Measurements from ENCODE around the gene TAAR8.
"Not testable (repeated sequence)": the region's sequence is repeated elsewhere in the genome, so short reads cannot be mapped to it uniquely, and the experiment has no call there.

The TAAR8 gene

GRCh38 chr6:132552372-132552771 is at the start of gene TAAR8:
Gene TAAR8, plus strand, starts transcription at chr6:132552672. Its CDS starts 21 bp downstream, at chr6:132552693.
- DNase-seq: no peak

- DNase-seq: no peak
These were observed 47.7 kb upstream of the TAAR8 start for GRCh38 chr6:132504757-132505156.

- DNase-seq: no peak
These were observed 47.3 kb upstream of the TAAR8 start for GRCh38 chr6:132505158-132505557.

- DNase-seq: no peak
These were observed 46.0 kb upstream of the TAAR8 start for GRCh38 chr6:132506461-132506860.

- DNase-seq: no peak
These were observed 45.3 kb upstream of the TAAR8 start for GRCh38 chr6:132506869-132507808.

GRCh38 chr6:132511210-132511830 is 41.2 kb upstream of the TAAR8 start:
- no peak for DNase-seq

- DNase-seq: no peak
These were observed 40.6 kb upstream of the TAAR8 start for GRCh38 chr6:132511831-132512220.

GRCh38 chr6:132512342-132512637 is 40.2 kb upstream of the TAAR8 start:
- no peak for DNase-seq

GRCh38 chr6:132512638-132513632 is 39.5 kb upstream of the TAAR8 start, which contains the start of gene STX7:
Gene STX7, minus strand, starts transcription at chr6:132513116. Its CDS starts 9,586 bp downstream, at chr6:132503530.
- DNase-seq: peak; percentile 91

GRCh38 chr6:132513831-132514545 is 38.5 kb upstream of the TAAR8 start:
- no peak for DNase-seq

GRCh38 chr6:132515386-132515785 is 37.1 kb upstream of the TAAR8 start:
- DNase-seq: no peak

- no peak for DNase-seq
These were observed 31.5 kb upstream of the TAAR8 start for GRCh38 chr6:132520953-132521352.

GRCh38 chr6:132524646-132525045 is 27.8 kb upstream of the TAAR8 start:
- no peak for DNase-seq

GRCh38 chr6:132525866-132526265 is 26.6 kb upstream of the TAAR8 start:
- DNase-seq: no peak

GRCh38 chr6:132526461-132526860 is 26.0 kb upstream of the TAAR8 start:
- no peak for DNase-seq

- DNase-seq: no peak
These were observed 24.7 kb upstream of the TAAR8 start for GRCh38 chr6:132527791-132528190.

GRCh38 chr6:132530293-132530974 is 22.0 kb upstream of the TAAR8 start:
- peak; percentile 68 for DNase-seq

GRCh38 chr6:132534546-132534945 is 17.9 kb upstream of the TAAR8 start:
- not testable (repeated sequence) for DNase-seq

GRCh38 chr6:132537145-132537544 is 15.3 kb upstream of the TAAR8 start:
- DNase-seq: no peak

GRCh38 chr6:132537977-132538376 is 14.5 kb upstream of the TAAR8 start, which contains the start of gene TAAR9:
Gene TAAR9, plus strand, starts transcription at chr6:132538277. Its CDS starts 13 bp downstream, at chr6:132538290.
- no peak for DNase-seq

GRCh38 chr6:132544826-132545225 is 7.6 kb upstream of the TAAR8 start:
- DNase-seq: no peak

Data from activated CD4-positive, alpha-beta T cell treated with anti-CD3 and anti-CD28 coated beads, Interleukin-2, amount 50 U/mL, for 16 hours (primary cell).